ENCODE data around the gene ZMAT5.

ZMAT5 gene

DNA sequence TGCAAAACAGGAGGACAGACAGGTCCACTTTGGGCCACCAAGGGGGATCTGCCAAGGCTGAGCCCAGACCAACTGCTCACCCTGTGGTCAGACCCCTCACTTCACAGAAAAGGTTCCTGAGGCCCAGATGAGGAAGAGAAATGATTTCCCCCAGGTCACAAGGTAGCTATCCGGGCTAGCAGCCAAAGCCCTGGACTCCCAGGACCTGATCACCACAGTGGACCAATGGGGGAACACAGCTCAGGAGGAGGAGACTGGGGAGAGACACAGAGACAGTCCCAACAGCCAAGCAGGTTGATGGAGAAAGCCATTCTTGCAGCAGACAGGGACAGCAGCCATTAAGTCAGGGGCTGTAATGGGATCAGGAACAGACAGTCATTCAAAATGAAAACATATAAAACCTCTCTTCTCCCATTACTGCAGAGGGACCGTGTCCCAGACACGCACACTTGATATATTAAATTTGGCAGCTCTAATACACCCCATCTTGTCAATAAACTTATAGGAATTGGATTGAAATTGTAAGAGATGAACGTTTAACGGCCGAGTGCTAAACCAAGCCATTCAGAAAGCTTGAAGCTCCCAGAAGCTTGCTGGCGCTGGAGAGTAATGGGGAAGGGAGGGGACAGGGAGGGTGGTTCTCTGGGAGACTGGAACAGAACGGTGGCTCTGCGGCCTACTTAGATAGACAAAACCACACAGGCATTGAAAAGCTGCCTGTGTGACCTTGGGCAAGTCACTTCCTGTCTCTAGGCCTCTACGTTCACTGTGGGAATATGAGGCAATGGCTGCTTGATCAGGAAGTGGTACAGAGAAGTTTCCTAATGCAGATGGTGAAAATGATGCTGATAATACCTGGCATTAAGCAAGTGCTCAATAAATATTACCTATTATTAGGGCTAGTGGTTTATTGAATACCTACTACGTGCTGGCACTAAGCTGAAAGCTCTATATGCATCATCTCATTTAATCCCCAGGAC, 16.0 kb downstream of the ZMAT5 start:
- TF ChIP-seq ZBTB7A (IDR thresholded peaks at IDR 0.05; ENCODE audit: low read depth) = no peak
- no peak for TF ChIP-seq EP300 (IDR thresholded peaks at IDR 0.05; ENCODE audit: borderline replicate concordance)
- TF ChIP-seq USF1 (IDR thresholded peaks at IDR 0.05) = no peak
- TF ChIP-seq TCF12 (IDR thresholded peaks at IDR 0.05; ENCODE audit: low read depth) = no peak
- no peak for TF ChIP-seq FOXM1 (IDR thresholded peaks at IDR 0.05; ENCODE audit: borderline replicate concordance, low read depth)
- TF ChIP-seq YY1 (IDR thresholded peaks at IDR 0.05; ENCODE audit: low read depth) = no peak
- no peak for TF ChIP-seq EGR1 (IDR thresholded peaks at IDR 0.05)
- no peak for TF ChIP-seq REST (IDR thresholded peaks at IDR 0.05; ENCODE audit: low read depth)
- no peak for TF ChIP-seq CEBPB (IDR thresholded peaks at IDR 0.05)
- no peak for TF ChIP-seq TEAD4 (IDR thresholded peaks at IDR 0.05)
- no peak for TF ChIP-seq RAD21 (IDR thresholded peaks at IDR 0.05; ENCODE audit: low read depth)
- no peak for TF ChIP-seq CREB1 (IDR thresholded peaks at IDR 0.05; ENCODE audit: low read depth)
- TF ChIP-seq NFIC (IDR thresholded peaks at IDR 0.05) = no peak
- no peak for TF ChIP-seq MAX (IDR thresholded peaks at IDR 0.05)
- TF ChIP-seq TAF1 (IDR thresholded peaks at IDR 0.05; ENCODE audit: low read depth) = no peak

DNA sequence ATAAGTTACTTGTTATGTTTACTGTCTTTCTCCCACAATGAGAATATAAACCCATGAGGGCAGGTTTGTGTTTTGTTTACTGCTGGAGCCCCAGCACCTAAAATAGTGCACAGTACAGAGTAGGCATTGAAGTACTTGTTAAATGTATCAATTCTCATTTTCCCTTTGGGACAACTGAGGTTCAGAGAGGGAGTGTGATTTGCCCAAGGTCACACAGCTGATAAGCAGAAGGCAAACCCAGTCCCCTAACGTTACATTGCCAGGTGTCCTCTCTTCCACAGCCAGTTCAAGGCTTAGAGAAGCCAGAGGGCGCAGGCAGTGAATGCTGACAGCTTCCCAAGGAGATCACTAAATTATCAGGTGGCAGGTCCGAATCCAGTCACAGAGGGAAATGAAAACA, 16.8 kb downstream of the ZMAT5 start:
- no peak for TF ChIP-seq EGR1 (IDR thresholded peaks at IDR 0.05)
- TF ChIP-seq ZBTB7A (IDR thresholded peaks at IDR 0.05; ENCODE audit: low read depth) = no peak
- no peak for TF ChIP-seq USF1 (IDR thresholded peaks at IDR 0.05)
- TF ChIP-seq MAX (IDR thresholded peaks at IDR 0.05) = no peak
- no peak for TF ChIP-seq RAD21 (IDR thresholded peaks at IDR 0.05; ENCODE audit: low read depth)
- TF ChIP-seq TEAD4 (IDR thresholded peaks at IDR 0.05) = no peak
- TF ChIP-seq NFIC (IDR thresholded peaks at IDR 0.05) = no peak
- TF ChIP-seq CREB1 (IDR thresholded peaks at IDR 0.05; ENCODE audit: low read depth) = no peak
- no peak for TF ChIP-seq YY1 (IDR thresholded peaks at IDR 0.05; ENCODE audit: low read depth)
- no peak for TF ChIP-seq TAF1 (IDR thresholded peaks at IDR 0.05; ENCODE audit: low read depth)
- no peak for TF ChIP-seq TCF12 (IDR thresholded peaks at IDR 0.05; ENCODE audit: low read depth)
- no peak for TF ChIP-seq CEBPB (IDR thresholded peaks at IDR 0.05)
- no peak for TF ChIP-seq FOXM1 (IDR thresholded peaks at IDR 0.05; ENCODE audit: borderline replicate concordance, low read depth)
- no peak for TF ChIP-seq EP300 (IDR thresholded peaks at IDR 0.05; ENCODE audit: borderline replicate concordance)
- TF ChIP-seq REST (IDR thresholded peaks at IDR 0.05; ENCODE audit: low read depth) = no peak

GRCh38 chr22:29748248-29748893, 18.4 kb downstream of the ZMAT5 start:
- TF ChIP-seq TCF12 (IDR thresholded peaks at IDR 0.05; ENCODE audit: low read depth) = no peak
- no peak for TF ChIP-seq EP300 (IDR thresholded peaks at IDR 0.05; ENCODE audit: borderline replicate concordance)
- no peak for TF ChIP-seq ZBTB7A (IDR thresholded peaks at IDR 0.05; ENCODE audit: low read depth)
- no peak for TF ChIP-seq CREB1 (IDR thresholded peaks at IDR 0.05; ENCODE audit: low read depth)
- no peak for TF ChIP-seq USF1 (IDR thresholded peaks at IDR 0.05)
- TF ChIP-seq FOXM1 (IDR thresholded peaks at IDR 0.05; ENCODE audit: borderline replicate concordance, low read depth) = no peak
- no peak for TF ChIP-seq NFIC (IDR thresholded peaks at IDR 0.05)
- TF ChIP-seq RAD21 (IDR thresholded peaks at IDR 0.05; ENCODE audit: low read depth) = no peak
- TF ChIP-seq YY1 (IDR thresholded peaks at IDR 0.05; ENCODE audit: low read depth) = no peak
- TF ChIP-seq TAF1 (IDR thresholded peaks at IDR 0.05; ENCODE audit: low read depth) = no peak
- TF ChIP-seq EGR1 (IDR thresholded peaks at IDR 0.05) = no peak
- no peak for TF ChIP-seq REST (IDR thresholded peaks at IDR 0.05; ENCODE audit: low read depth)
- no peak for TF ChIP-seq MAX (IDR thresholded peaks at IDR 0.05)
- TF ChIP-seq CEBPB (IDR thresholded peaks at IDR 0.05) = no peak
- no peak for TF ChIP-seq TEAD4 (IDR thresholded peaks at IDR 0.05)
